A549 (cell line): Measurements from ENCODE around the gene EIF2B5. TPM values are rescaled to one million over a fixed set of nuclear protein-coding genes. Genes with fewer than 3 reads are reported as not detected.

ENCODE experiments used
- HOXB13 ChIP-seq: fragments of 250-450 bp; sonication (Bioruptor Pico); IDR thresholded peaks from 2 replicates; pipeline ENCODE4 v1.5.0; 2020; ENCODE audit warnings: low read depth, mild to moderate bottlenecking, moderate library complexity
- HOXB5 ChIP-seq: fragments of 250-450 bp; sonication (Bioruptor Pico); IDR thresholded peaks from 2 replicates; pipeline ENCODE4 v1.5.0; 2020; ENCODE audit warnings: mild to moderate bottlenecking, moderate library complexity
- SREBF2 ChIP-seq: fragments of 450-650 bp; IDR thresholded peaks from 2 replicates; pipeline ENCODE4 v1.6.1; 2014; ENCODE audit warnings: mild to moderate bottlenecking, moderate library complexity
- polyA plus RNA-seq, 4 experiments: library from polyadenylated mRNA; depleted of rRNA in 3 of 4; stranded (reverse); fragments of >200 nt; fragmentation: RNase III in 1 of 4; extraction: RNeasy Plus Mini Kit Qiagen cat#74134 plus additional on column Dnase treatment in 1 of 4; gene quantifications; 2 replicates in 3 of 4; 3 replicates in 1 of 4; pipeline ENCODE4 v1.2.3, GENCODE V29; 2011 to 2017
- small RNA-seq, 6 experiments: library from RNA; depleted of rRNA; stranded (forward); fragments of <200 nt; gene quantifications; one replicate each; pipeline ENCODE3, GENCODE V24; 2012

Gene EIF2B5
- polyA plus RNA-seq, 2 of the 4 experiments (the other 2 are of a cell fraction), result 32.1 to 32.7 TPM

DNA sequence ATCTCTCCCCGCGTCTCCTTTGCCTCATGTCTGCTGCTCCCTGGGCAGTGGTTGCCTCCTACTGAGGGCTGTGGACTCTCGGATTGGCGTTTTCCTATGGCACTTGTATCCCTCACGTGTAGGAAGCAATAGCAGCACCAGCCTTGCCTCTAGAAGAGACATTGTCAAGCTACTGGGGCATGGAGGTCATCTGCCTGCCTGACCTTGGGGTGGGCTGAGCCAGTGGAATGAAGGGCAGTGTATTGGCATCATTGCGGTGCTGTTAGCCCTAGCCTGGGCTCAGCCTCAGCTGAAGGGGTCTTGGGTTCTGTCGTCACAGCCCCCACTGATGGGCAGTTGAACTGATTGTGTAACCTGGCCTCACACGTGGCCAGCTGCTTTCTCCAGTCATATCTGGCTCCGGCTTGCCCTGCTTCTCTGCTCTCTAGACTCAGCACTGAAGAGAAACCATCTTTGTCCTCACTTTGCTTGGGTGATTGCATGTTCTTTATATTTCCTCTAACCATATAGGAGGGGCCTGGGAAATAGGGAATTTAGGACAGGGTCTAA, 58.9 kb downstream of the EIF2B5 start (continued):
- no peak for TF ChIP-seq HOXB5
- no peak for TF ChIP-seq HOXB13 (CRISPR knock-in tag)
- no peak for TF ChIP-seq SREBF2

Small RNA genes within 50 kb of the gene (small RNA-seq; reads per million reads assigned to genes)
- gene RF00019, result 0 reads per million in 6 experiments

Other genes starting within 250 kb of the EIF2B5 start
- 19.1 and 20.7 TPM in 2 replicates for gene ABCC5, start 117.5 kb upstream of the EIF2B5 start, polyA plus RNA-seq (2011; rRNA removed)
- gene ABCC5, start 117.5 kb upstream of the EIF2B5 start, polyA plus RNA-seq (2017; fragmentation: RNase III; extraction: RNeasy Plus Mini Kit Qiagen cat#74134 plus additional on column Dnase treatment), result 13.3 to 15.5 TPM (median 14.2 TPM) in 3 replicates
- not detected in 2 replicates for gene HTR3D, start 103.6 kb upstream of the EIF2B5 start, polyA plus RNA-seq (2011; rRNA removed)
- not detected in 3 replicates for gene HTR3D, start 103.6 kb upstream of the EIF2B5 start, polyA plus RNA-seq (2017; fragmentation: RNase III; extraction: RNeasy Plus Mini Kit Qiagen cat#74134 plus additional on column Dnase treatment)
- gene HTR3C, start 82.3 kb upstream of the EIF2B5 start, polyA plus RNA-seq (2011; rRNA removed), result not detected in 2 replicates
- not detected in 3 replicates for gene HTR3C, start 82.3 kb upstream of the EIF2B5 start, polyA plus RNA-seq (2017; fragmentation: RNase III; extraction: RNeasy Plus Mini Kit Qiagen cat#74134 plus additional on column Dnase treatment)
- not detected in 2 replicates for gene HTR3E, start 38.3 kb upstream of the EIF2B5 start, polyA plus RNA-seq (2011; rRNA removed)
- gene HTR3E, start 38.3 kb upstream of the EIF2B5 start, polyA plus RNA-seq (2017; fragmentation: RNase III; extraction: RNeasy Plus Mini Kit Qiagen cat#74134 plus additional on column Dnase treatment), result not detected in 3 replicates
- 14.1 and 17.7 TPM in 2 replicates for gene DVL3, start 20.0 kb downstream of the EIF2B5 start, polyA plus RNA-seq (2011; rRNA removed)
- gene DVL3, start 20.0 kb downstream of the EIF2B5 start, polyA plus RNA-seq (2017; fragmentation: RNase III; extraction: RNeasy Plus Mini Kit Qiagen cat#74134 plus additional on column Dnase treatment), result 23.6 to 24.4 TPM (median 23.9 TPM) in 3 replicates
- 274 and 316 TPM in 2 replicates for gene AP2M1, start 39.5 kb downstream of the EIF2B5 start, polyA plus RNA-seq (2011; rRNA removed)
- gene AP2M1, start 39.5 kb downstream of the EIF2B5 start, polyA plus RNA-seq (2017; fragmentation: RNase III; extraction: RNeasy Plus Mini Kit Qiagen cat#74134 plus additional on column Dnase treatment), result 285 to 298 TPM (median 288 TPM) in 3 replicates
- 34.6 and 35.3 TPM in 2 replicates for gene ABCF3, start 50.8 kb downstream of the EIF2B5 start, polyA plus RNA-seq (2011; rRNA removed)
- gene ABCF3, start 50.8 kb downstream of the EIF2B5 start, polyA plus RNA-seq (2017; fragmentation: RNase III; extraction: RNeasy Plus Mini Kit Qiagen cat#74134 plus additional on column Dnase treatment), result 46.6 to 50.2 TPM (median 47.7 TPM) in 3 replicates
- 0.11 and 0.37 TPM in 2 replicates for gene VWA5B2, start 94.2 kb downstream of the EIF2B5 start, polyA plus RNA-seq (2011; rRNA removed)
- 0.37 to 0.48 TPM (median 0.47 TPM) in 3 replicates for gene VWA5B2, start 94.2 kb downstream of the EIF2B5 start, polyA plus RNA-seq (2017; fragmentation: RNase III; extraction: RNeasy Plus Mini Kit Qiagen cat#74134 plus additional on column Dnase treatment)
- 49.1 and 74.4 TPM in 2 replicates for gene ALG3, start 113.6 kb downstream of the EIF2B5 start, polyA plus RNA-seq (2011; rRNA removed)
- 55.9 to 59.6 TPM (median 57.6 TPM) in 3 replicates for gene ALG3, start 113.6 kb downstream of the EIF2B5 start, polyA plus RNA-seq (2017; fragmentation: RNase III; extraction: RNeasy Plus Mini Kit Qiagen cat#74134 plus additional on column Dnase treatment)
- 12.7 and 17.0 TPM in 2 replicates for gene EEF1AKMT4, start 114.3 kb downstream of the EIF2B5 start, polyA plus RNA-seq (2011; rRNA removed)
- gene EEF1AKMT4, start 114.3 kb downstream of the EIF2B5 start, polyA plus RNA-seq (2017; fragmentation: RNase III; extraction: RNeasy Plus Mini Kit Qiagen cat#74134 plus additional on column Dnase treatment), result 9.0 to 9.8 TPM (median 9.7 TPM) in 3 replicates
- gene CAMK2N2, start 126.2 kb downstream of the EIF2B5 start, polyA plus RNA-seq (2011; rRNA removed), result 0.05 and 0.20 TPM in 2 replicates
- 0.71 to 0.88 TPM (median 0.84 TPM) in 3 replicates for gene CAMK2N2, start 126.2 kb downstream of the EIF2B5 start, polyA plus RNA-seq (2017; fragmentation: RNase III; extraction: RNeasy Plus Mini Kit Qiagen cat#74134 plus additional on column Dnase treatment)
- not detected in 2 replicates for gene ECE2, start 140.7 kb downstream of the EIF2B5 start, polyA plus RNA-seq (2011; rRNA removed)
- not detected in 3 replicates for gene ECE2, start 140.7 kb downstream of the EIF2B5 start, polyA plus RNA-seq (2017; fragmentation: RNase III; extraction: RNeasy Plus Mini Kit Qiagen cat#74134 plus additional on column Dnase treatment)
- gene PSMD2, start 163.9 kb downstream of the EIF2B5 start, polyA plus RNA-seq (2011; rRNA removed), result 267 and 304 TPM in 2 replicates
- gene PSMD2, start 163.9 kb downstream of the EIF2B5 start, polyA plus RNA-seq (2017; fragmentation: RNase III; extraction: RNeasy Plus Mini Kit Qiagen cat#74134 plus additional on column Dnase treatment), result 503 to 541 TPM (median 522 TPM) in 3 replicates
- gene EIF4G1, start 179.2 kb downstream of the EIF2B5 start, polyA plus RNA-seq (2011; rRNA removed), result 152 and 185 TPM in 2 replicates
- 248 to 261 TPM (median 254 TPM) in 3 replicates for gene EIF4G1, start 179.2 kb downstream of the EIF2B5 start, polyA plus RNA-seq (2017; fragmentation: RNase III; extraction: RNeasy Plus Mini Kit Qiagen cat#74134 plus additional on column Dnase treatment)
- gene FAM131A, start 202.2 kb downstream of the EIF2B5 start, polyA plus RNA-seq (2011; rRNA removed), result 5.2 and 5.7 TPM in 2 replicates
- gene FAM131A, start 202.2 kb downstream of the EIF2B5 start, polyA plus RNA-seq (2017; fragmentation: RNase III; extraction: RNeasy Plus Mini Kit Qiagen cat#74134 plus additional on column Dnase treatment), result 5.4 to 6.1 TPM (median 6.0 TPM) in 3 replicates
- 2.2 and 2.7 TPM in 2 replicates for gene CLCN2, start 226.2 kb downstream of the EIF2B5 start, polyA plus RNA-seq (2011; rRNA removed)
- 4.4 to 5.4 TPM (median 4.9 TPM) in 3 replicates for gene CLCN2, start 226.2 kb downstream of the EIF2B5 start, polyA plus RNA-seq (2017; fragmentation: RNase III; extraction: RNeasy Plus Mini Kit Qiagen cat#74134 plus additional on column Dnase treatment)
- gene POLR2H, start 226.4 kb downstream of the EIF2B5 start, polyA plus RNA-seq (2011; rRNA removed), result 112 and 127 TPM in 2 replicates
- gene POLR2H, start 226.4 kb downstream of the EIF2B5 start, polyA plus RNA-seq (2017; fragmentation: RNase III; extraction: RNeasy Plus Mini Kit Qiagen cat#74134 plus additional on column Dnase treatment), result 98.9 to 104 TPM (median 103 TPM) in 3 replicates
- gene THPO, start 242.8 kb downstream of the EIF2B5 start, polyA plus RNA-seq (2011; rRNA removed), result 0.06 and 0.09 TPM in 2 replicates
- gene THPO, start 242.8 kb downstream of the EIF2B5 start, polyA plus RNA-seq (2017; fragmentation: RNase III; extraction: RNeasy Plus Mini Kit Qiagen cat#74134 plus additional on column Dnase treatment), result not detected in 3 replicates
- gene CHRD, start 244.7 kb downstream of the EIF2B5 start, polyA plus RNA-seq (2011; rRNA removed), result 0.12 and 0.19 TPM in 2 replicates
- gene CHRD, start 244.7 kb downstream of the EIF2B5 start, polyA plus RNA-seq (2017; fragmentation: RNase III; extraction: RNeasy Plus Mini Kit Qiagen cat#74134 plus additional on column Dnase treatment), result 0.13 to 0.32 TPM (median 0.14 TPM) in 3 replicates